ENCODE results near the gene RNMT. TPM values are rescaled to one million over a fixed set of nuclear protein-coding genes. Genes with fewer than 3 reads are reported as not detected.

Gene RNMT
- total and polyA plus RNA-seq, 2 of the 4 experiments (the other 2 are of a cell fraction) = 13.3 to 13.6 TPM

DNA sequence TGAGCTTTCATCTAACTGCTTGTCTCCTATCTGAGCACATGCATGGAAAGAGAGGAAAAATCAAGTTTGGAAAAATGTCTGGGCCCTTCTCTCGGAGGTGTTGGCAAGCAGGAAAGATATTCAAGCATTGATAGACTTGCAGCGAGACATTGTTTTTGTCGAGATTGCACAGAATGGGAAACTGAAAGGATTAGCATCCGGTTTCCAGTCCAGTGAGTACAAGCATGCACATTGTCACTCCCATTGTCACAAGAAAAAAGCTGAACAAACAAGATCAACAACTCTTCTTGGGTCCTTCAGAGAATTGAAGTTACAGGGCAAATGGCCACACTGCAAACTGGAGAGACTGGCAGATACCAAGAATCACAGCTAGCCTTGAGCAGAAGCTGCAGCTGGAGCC lies 77.8 kb downstream of the RNMT start:
- H2BK5ac ChIP-seq (ENCODE audit: low read depth, low read length, poor library complexity, severe bottlenecking) = no peak overlapping the region
- CTCF ChIA-PET = no interaction called here
- H3K4me1 ChIP-seq (ENCODE audit: control insufficient read depth, insufficient read depth, low read length) = no peaks in the 10 kb centered on the region
- H2AK5ac ChIP-seq (ENCODE audit: low read depth, low read length) = no peak overlapping the region
- H2AFZ ChIP-seq (replicated peaks; ENCODE audit: low read length, poor library complexity) = no peak overlapping the region
- H4K8ac ChIP-seq (ENCODE audit: low read depth in 2 of 2, low read length in 2 of 2) = no peak overlapping the region
- H3K23ac ChIP-seq (ENCODE audit: low read depth, low read length) = no peak overlapping the region
- no peak overlapping the region for H3K27ac ChIP-seq (ENCODE audit: insufficient read depth, low read length)
- H2AK9ac ChIP-seq (replicated peaks; ENCODE audit: low read depth, low read length, poor library complexity) = no peak overlapping the region
- no peak overlapping the region for H3K4me3 ChIP-seq (ENCODE audit: insufficient read depth, low read depth, low read length)
- H3K14ac ChIP-seq (replicated peaks; ENCODE audit: low read depth, low read length) = no peak overlapping the region
- ATAC-seq (ENCODE audit: low read depth) (no peak), DNase-seq (no peak)
- WGBS, 2 experiments (ENCODE audit: extremely low coverage in 2 of 2, insufficient read length in 1 of 2) = 40% methylated on average over 1 of the region's 4 CpGs; no CpG with 5 or more reads in 1 of the 2 experiments
- H3K36me3 ChIP-seq (ENCODE audit: control insufficient read depth, insufficient read depth, low read length) = no peaks in the 10 kb centered on the region
- dilution Hi-C loops (cut with HindIII; ENCODE audit: low sequenced_read_pairs, unreplicated experiment) = no loop called here
- H3K27me3 ChIP-seq (ENCODE audit: control insufficient read depth, insufficient read depth, low read length) = peaks cover 7% of the 10 kb centered on the region; the same call in 1 of the 2 replicates
- no peaks in the 10 kb centered on the region for H3K9me1 ChIP-seq (ENCODE audit: insufficient read depth, low read length)
- BruUV-seq (replicated peaks) = no TSS peak
- H3K9ac ChIP-seq (ENCODE audit: low read depth, low read length) = no peak overlapping the region
- TF ChIP-seq, protein P1, sequence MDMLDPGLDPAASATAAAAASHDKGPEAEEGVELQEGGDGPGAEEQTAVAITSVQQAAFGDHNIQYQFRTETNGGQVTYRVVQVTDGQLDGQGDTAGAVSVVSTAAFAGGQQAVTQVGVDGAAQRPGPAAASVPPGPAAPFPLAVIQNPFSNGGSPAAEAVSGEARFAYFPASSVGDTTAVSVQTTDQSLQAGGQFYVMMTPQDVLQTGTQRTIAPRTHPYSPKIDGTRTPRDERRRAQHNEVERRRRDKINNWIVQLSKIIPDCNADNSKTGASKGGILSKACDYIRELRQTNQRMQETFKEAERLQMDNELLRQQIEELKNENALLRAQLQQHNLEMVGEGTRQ (IDR thresholded peaks at IDR 0.05; ENCODE audit: low read depth, low read length) = no peak
- TF ChIP-seq, protein P2, sequence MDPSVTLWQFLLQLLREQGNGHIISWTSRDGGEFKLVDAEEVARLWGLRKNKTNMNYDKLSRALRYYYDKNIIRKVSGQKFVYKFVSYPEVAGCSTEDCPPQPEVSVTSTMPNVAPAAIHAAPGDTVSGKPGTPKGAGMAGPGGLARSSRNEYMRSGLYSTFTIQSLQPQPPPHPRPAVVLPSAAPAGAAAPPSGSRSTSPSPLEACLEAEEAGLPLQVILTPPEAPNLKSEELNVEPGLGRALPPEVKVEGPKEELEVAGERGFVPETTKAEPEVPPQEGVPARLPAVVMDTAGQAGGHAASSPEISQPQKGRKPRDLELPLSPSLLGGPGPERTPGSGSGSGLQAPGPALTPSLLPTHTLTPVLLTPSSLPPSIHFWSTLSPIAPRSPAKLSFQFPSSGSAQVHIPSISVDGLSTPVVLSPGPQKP (IDR thresholded peaks at IDR 0.05; ENCODE audit: borderline replicate concordance, low read depth, low read length) = no peak
- TF ChIP-seq RCOR1 (IDR thresholded peaks at IDR 0.05; ENCODE audit: insufficient replicate concordance, low read length) (no peak), RFX5 (IDR thresholded peaks at IDR 0.05; ENCODE audit: low read depth, low read length) (no peak), CHD1 (IDR thresholded peaks at IDR 0.05; ENCODE audit: low read depth, low read length) (no peak), CEBPB (IDR thresholded peaks at IDR 0.05; ENCODE audit: low read depth, low read length) (no peak), MAFK (IDR thresholded peaks at IDR 0.05; ENCODE audit: low read depth, low read length) (no peak), RAD21 (IDR thresholded peaks at IDR 0.05; ENCODE audit: low read length) (no peak), MXI1 (IDR thresholded peaks at IDR 0.05; ENCODE audit: borderline replicate concordance, low read depth, low read length) (no peak), POLR2A (IDR thresholded peaks at IDR 0.05; ENCODE audit: low read depth, low read length) (no peak), NFE2L2 (IDR thresholded peaks at IDR 0.05; ENCODE audit: low read depth, low read length) (no peak), BHLHE40 (IDR thresholded peaks at IDR 0.05; ENCODE audit: low read depth, low read length) (no peak), SMC3 (IDR thresholded peaks at IDR 0.05; ENCODE audit: low read depth, low read length) (no peak), MAZ (IDR thresholded peaks at IDR 0.05; ENCODE audit: borderline replicate concordance, low read depth, low read length) (no peak)
- TF ChIP-seq, protein P3, sequence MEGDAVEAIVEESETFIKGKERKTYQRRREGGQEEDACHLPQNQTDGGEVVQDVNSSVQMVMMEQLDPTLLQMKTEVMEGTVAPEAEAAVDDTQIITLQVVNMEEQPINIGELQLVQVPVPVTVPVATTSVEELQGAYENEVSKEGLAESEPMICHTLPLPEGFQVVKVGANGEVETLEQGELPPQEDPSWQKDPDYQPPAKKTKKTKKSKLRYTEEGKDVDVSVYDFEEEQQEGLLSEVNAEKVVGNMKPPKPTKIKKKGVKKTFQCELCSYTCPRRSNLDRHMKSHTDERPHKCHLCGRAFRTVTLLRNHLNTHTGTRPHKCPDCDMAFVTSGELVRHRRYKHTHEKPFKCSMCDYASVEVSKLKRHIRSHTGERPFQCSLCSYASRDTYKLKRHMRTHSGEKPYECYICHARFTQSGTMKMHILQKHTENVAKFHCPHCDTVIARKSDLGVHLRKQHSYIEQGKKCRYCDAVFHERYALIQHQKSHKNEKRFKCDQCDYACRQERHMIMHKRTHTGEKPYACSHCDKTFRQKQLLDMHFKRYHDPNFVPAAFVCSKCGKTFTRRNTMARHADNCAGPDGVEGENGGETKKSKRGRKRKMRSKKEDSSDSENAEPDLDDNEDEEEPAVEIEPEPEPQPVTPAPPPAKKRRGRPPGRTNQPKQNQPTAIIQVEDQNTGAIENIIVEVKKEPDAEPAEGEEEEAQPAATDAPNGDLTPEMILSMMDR (conservative IDR thresholded peaks at IDR 0.05; ENCODE audit: low read depth, low read length) = no peak
- no peak overlapping the region for H4K91ac ChIP-seq (ENCODE audit: insufficient read depth, low read depth, low read length)
- H3K56ac ChIP-seq (ENCODE audit: extremely low read depth, insufficient read depth, low read length) = no peak overlapping the region
- H3K9me3 ChIP-seq (ENCODE audit: control insufficient read depth, insufficient read depth, low read length) = no peaks in the 10 kb centered on the region
- no peaks in the 10 kb centered on the region for H3K79me1 ChIP-seq (ENCODE audit: low read depth in 1 of 2, low read length in 2 of 2)
- intact Hi-C loops (cut with micrococcal nuclease) = no loop called here
- no peak overlapping the region for H3K4ac ChIP-seq (ENCODE audit: low read depth, low read length)
- POLR2A ChIA-PET (ENCODE audit: unreplicated experiment) = no interaction called here
- H4K20me1 ChIP-seq (ENCODE audit: insufficient read depth, low read length) = no peaks in the 10 kb centered on the region
- H3K4me2 ChIP-seq (ENCODE audit: low read depth, low read length) = no peak overlapping the region
- no peak overlapping the region for H2BK15ac ChIP-seq (ENCODE audit: low read depth, low read length)
- in situ Hi-C loops (cut with MboI; ENCODE audit: low sequenced_read_pairs) = no loop called here
- H2BK20ac ChIP-seq (ENCODE audit: low read depth, low read length) = no peak overlapping the region
- no peak overlapping the region for H2BK120ac ChIP-seq (ENCODE audit: low read depth, low read length)
- H4K5ac ChIP-seq (ENCODE audit: low read depth, low read length) = no peak overlapping the region
- no peak overlapping the region for H3K18ac ChIP-seq (ENCODE audit: low read depth, low read length)
